ENCODE data around the gene NKG7. TPM values are rescaled to one million over a fixed set of nuclear protein-coding genes. Genes with fewer than 3 reads are reported as not detected.

NKG7 gene
- total and polyA plus RNA-seq, 2 of the 13 experiments (the other 11 are each of a cell fraction or from before 2014, with no cell fraction given): 0.40 TPM; not detected in 1

DNA sequence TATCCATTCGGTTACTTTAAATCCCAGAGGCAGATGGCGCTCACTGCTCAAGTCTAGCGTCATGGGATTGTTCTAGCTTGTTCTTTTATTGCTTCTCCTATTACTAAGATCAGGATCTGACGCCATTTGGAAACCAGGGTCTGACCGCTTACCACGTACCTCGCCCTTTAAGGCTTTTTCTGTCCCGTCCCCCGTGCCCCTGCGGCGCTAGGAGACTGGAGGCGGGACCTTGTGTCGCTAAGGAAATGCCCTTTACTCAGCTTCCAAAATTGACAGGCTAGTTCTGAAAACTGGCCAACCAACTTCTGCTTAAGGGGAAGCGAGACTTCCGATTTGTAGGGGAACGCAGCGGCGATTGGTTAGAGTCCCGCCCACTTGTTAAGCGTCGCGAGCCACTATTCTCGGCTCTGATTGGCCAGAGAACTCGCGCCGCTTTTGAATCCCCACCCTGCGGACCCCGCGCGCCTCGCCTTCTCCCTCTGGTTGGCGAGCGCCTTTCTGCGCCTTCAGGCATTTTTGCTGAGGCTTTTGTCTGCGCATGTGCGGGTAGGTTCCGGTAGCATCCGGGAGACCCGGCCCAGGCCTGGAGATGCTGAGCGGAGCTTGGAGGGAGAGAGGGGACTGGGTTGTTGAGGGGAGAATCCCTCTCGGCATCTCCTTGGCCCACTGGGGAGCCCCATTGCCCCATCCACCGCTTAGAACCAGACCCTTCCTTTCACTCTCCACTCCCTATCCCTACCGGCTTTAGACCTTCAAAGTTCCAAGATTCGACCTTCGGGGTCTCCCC, 21.8 kb upstream of the NKG7 start (continued):
- TF ChIP-seq, protein P1, sequence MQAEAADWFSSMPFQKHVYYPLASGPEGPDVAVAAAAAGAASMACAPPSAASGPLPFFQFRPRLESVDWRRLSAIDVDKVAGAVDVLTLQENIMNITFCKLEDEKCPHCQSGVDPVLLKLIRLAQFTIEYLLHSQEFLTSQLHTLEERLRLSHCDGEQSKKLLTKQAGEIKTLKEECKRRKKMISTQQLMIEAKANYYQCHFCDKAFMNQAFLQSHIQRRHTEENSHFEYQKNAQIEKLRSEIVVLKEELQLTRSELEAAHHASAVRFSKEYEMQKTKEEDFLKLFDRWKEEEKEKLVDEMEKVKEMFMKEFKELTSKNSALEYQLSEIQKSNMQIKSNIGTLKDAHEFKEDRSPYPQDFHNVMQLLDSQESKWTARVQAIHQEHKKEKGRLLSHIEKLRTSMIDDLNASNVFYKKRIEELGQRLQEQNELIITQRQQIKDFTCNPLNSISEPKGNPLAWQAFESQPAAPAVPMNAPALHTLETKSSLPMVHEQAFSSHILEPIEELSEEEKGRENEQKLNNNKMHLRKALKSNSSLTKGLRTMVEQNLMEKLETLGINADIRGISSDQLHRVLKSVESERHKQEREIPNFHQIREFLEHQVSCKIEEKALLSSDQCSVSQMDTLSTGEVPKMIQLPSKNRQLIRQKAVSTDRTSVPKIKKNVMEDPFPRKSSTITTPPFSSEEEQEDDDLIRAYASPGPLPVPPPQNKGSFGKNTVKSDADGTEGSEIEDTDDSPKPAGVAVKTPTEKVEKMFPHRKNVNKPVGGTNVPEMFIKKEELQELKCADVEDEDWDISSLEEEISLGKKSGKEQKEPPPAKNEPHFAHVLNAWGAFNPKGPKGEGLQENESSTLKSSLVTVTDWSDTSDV (CRISPR knock-in tag; IDR thresholded peaks at IDR 0.05): 0 out of 2 replicates have a peak, but pooled peaks have one; percentile 52
- TF ChIP-seq SATB2 (CRISPR knock-in tag; IDR thresholded peaks at IDR 0.05) (0 out of 2 replicates have a peak, but pooled peaks have one; percentile 36), ZNF253 (CRISPR knock-in tag; IDR thresholded peaks at IDR 0.05; ENCODE audit: borderline replicate concordance) (peak; percentile 92; the same call in 1 of the 2 replicates), ELF1 (CRISPR knock-in tag; IDR thresholded peaks at IDR 0.05) (peak; percentile 87), NAIF1 (CRISPR knock-in tag; IDR thresholded peaks at IDR 0.05; ENCODE audit: borderline replicate concordance) (no peak), ZNF780A (CRISPR knock-in tag; IDR thresholded peaks at IDR 0.05) (peak; percentile 71; the same call in 1 of the 2 replicates), HOXA9 (CRISPR knock-in tag; IDR thresholded peaks at IDR 0.05; ENCODE audit: borderline replicate concordance) (peak; percentile 89; the same call in 1 of the 2 replicates), IRF2 (CRISPR knock-in tag; IDR thresholded peaks at IDR 0.05) (0 out of 2 replicates have a peak, but pooled peaks have one; percentile 7), CC2D1A (CRISPR knock-in tag; IDR thresholded peaks at IDR 0.05) (no peak), TBX2 (CRISPR knock-in tag; IDR thresholded peaks at IDR 0.05; ENCODE audit: borderline replicate concordance) (peak; percentile 73), WIZ (CRISPR knock-in tag; IDR thresholded peaks at IDR 0.05) (no peak), PHF21A (CRISPR knock-in tag; IDR thresholded peaks at IDR 0.05) (peak; percentile 35; the same call in 1 of the 2 replicates), ARID2 (CRISPR knock-in tag; IDR thresholded peaks at IDR 0.05; ENCODE audit: borderline replicate concordance) (peak; percentile 33; the same call in 1 of the 2 replicates), MYC (CRISPR knock-in tag; IDR thresholded peaks at IDR 0.05; ENCODE audit: borderline replicate concordance) (peak; percentile 54; the same call in 1 of the 2 replicates), ZNF841 (CRISPR knock-in tag; IDR thresholded peaks at IDR 0.05; ENCODE audit: borderline replicate concordance) (peak; percentile 94), ZSCAN31 (CRISPR knock-in tag; IDR thresholded peaks at IDR 0.05; ENCODE audit: low read depth) (0 out of 2 replicates have a peak, but pooled peaks have one; percentile 37), ZBTB1 (CRISPR knock-in tag; IDR thresholded peaks at IDR 0.05; ENCODE audit: borderline replicate concordance) (no peak), NFKB2 (CRISPR knock-in tag; IDR thresholded peaks at IDR 0.05; ENCODE audit: borderline replicate concordance) (peak; percentile 56; the same call in 1 of the 2 replicates)
- TF ChIP-seq, protein P2, sequence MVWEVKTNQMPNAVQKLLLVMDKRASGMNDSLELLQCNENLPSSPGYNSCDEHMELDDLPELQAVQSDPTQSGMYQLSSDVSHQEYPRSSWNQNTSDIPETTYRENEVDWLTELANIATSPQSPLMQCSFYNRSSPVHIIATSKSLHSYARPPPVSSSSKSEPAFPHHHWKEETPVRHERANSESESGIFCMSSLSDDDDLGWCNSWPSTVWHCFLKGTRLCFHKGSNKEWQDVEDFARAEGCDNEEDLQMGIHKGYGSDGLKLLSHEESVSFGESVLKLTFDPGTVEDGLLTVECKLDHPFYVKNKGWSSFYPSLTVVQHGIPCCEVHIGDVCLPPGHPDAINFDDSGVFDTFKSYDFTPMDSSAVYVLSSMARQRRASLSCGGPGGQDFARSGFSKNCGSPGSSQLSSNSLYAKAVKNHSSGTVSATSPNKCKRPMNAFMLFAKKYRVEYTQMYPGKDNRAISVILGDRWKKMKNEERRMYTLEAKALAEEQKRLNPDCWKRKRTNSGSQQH (CRISPR knock-in tag; IDR thresholded peaks at IDR 0.05; ENCODE audit: low read depth): peak; percentile 84; the same call in 1 of the 2 replicates
- TF ChIP-seq, protein P3, sequence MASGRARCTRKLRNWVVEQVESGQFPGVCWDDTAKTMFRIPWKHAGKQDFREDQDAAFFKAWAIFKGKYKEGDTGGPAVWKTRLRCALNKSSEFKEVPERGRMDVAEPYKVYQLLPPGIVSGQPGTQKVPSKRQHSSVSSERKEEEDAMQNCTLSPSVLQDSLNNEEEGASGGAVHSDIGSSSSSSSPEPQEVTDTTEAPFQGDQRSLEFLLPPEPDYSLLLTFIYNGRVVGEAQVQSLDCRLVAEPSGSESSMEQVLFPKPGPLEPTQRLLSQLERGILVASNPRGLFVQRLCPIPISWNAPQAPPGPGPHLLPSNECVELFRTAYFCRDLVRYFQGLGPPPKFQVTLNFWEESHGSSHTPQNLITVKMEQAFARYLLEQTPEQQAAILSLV (CRISPR knock-in tag; IDR thresholded peaks at IDR 0.05; ENCODE audit: borderline replicate concordance): peak; percentile 55; the same call in 1 of the 2 replicates
- TF ChIP-seq, protein P4, sequence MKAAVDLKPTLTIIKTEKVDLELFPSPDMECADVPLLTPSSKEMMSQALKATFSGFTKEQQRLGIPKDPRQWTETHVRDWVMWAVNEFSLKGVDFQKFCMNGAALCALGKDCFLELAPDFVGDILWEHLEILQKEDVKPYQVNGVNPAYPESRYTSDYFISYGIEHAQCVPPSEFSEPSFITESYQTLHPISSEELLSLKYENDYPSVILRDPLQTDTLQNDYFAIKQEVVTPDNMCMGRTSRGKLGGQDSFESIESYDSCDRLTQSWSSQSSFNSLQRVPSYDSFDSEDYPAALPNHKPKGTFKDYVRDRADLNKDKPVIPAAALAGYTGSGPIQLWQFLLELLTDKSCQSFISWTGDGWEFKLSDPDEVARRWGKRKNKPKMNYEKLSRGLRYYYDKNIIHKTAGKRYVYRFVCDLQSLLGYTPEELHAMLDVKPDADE (CRISPR knock-in tag; IDR thresholded peaks at IDR 0.05): 0 out of 2 replicates have a peak, but pooled peaks have one; percentile 33

Measured in HepG2 (cell line).